SK-N-SH treated with all-trans-retinoic acid at 6 μM for 48 hours (cell line): ENCODE measurements around the gene TSTD1.

ENCODE experiments used
- ATAC-seq: fragments of 200-7000 bp; cut with Tn5 transposase; 3 replicates; pipeline ENCODE4 v1.9.1; 2020; ENCODE audit warnings: mild to moderate bottlenecking, moderate library complexity
- ARNTL ChIP-seq: fragments of 450-650 bp; formaldehyde crosslinking; IDR thresholded peaks from 2 replicates; pipeline ENCODE4 v1.5.0; 2020; ENCODE audit warnings: low read depth, mild to moderate bottlenecking, moderate library complexity, borderline replicate concordance
- BACH2 ChIP-seq: fragments of 250-450 bp; sonication (Bioruptor Pico); IDR thresholded peaks from 2 replicates; pipeline ENCODE4 v1.9.0; 2021; ENCODE audit warnings: mild to moderate bottlenecking, borderline replicate concordance
- ESRRG ChIP-seq: fragments of 250-450 bp; sonication (Bioruptor Pico); IDR thresholded peaks from 2 replicates; pipeline ENCODE4 v1.6.1; 2021; ENCODE audit warnings: mild to moderate bottlenecking
- GLIS3 ChIP-seq: fragments of 250-450 bp; sonication (Bioruptor Pico); IDR thresholded peaks from 2 replicates; pipeline ENCODE4 v1.5.0; 2020; ENCODE audit warnings: mild to moderate bottlenecking, moderate library complexity
- ISL1 ChIP-seq: fragments of 250-450 bp; sonication (Bioruptor Pico); IDR thresholded peaks from 2 replicates; pipeline ENCODE4 v2.1.2; 2022; ENCODE audit warnings: mild to moderate bottlenecking, moderate library complexity
- OSR1 ChIP-seq: fragments of 250-450 bp; sonication (Bioruptor Pico); IDR thresholded peaks from 2 replicates; pipeline ENCODE4 v1.8.0; 2022; ENCODE audit warnings: moderate library complexity, mild to moderate bottlenecking, inconsistent platforms
- PPARA ChIP-seq: fragments of 250-450 bp; sonication (Bioruptor Pico); IDR thresholded peaks from 2 replicates; pipeline ENCODE4 v1.5.0; 2020; ENCODE audit warnings: mild to moderate bottlenecking, borderline replicate concordance
- RARB ChIP-seq: fragments of 250-450 bp; sonication (Bioruptor Pico); IDR thresholded peaks from 2 replicates; pipeline ENCODE4 v1.8.0; 2021; ENCODE audit warnings: mild to moderate bottlenecking, moderate library complexity
- SNAI2 ChIP-seq: fragments of 250-450 bp; sonication (Bioruptor Pico); IDR thresholded peaks from 2 replicates; pipeline ENCODE4 v1.5.0; 2020; ENCODE audit warnings: mild to moderate bottlenecking, moderate library complexity
- TCF4 ChIP-seq: fragments of 250-450 bp; sonication (Bioruptor Pico); IDR thresholded peaks from 2 replicates; pipeline ENCODE4 v1.8.0; 2021; ENCODE audit warnings: mild to moderate bottlenecking, moderate library complexity, borderline replicate concordance
- TOX ChIP-seq: fragments of 250-450 bp; sonication (Bioruptor Pico); IDR thresholded peaks from 2 replicates; pipeline ENCODE4 v1.8.0; 2021; ENCODE audit warnings: mild to moderate bottlenecking, moderate library complexity, borderline replicate concordance
- ZC3H10 ChIP-seq: fragments of 250-450 bp; sonication (Bioruptor Pico); IDR thresholded peaks from 2 replicates; pipeline ENCODE4 v1.5.1; 2021; ENCODE audit warnings: mild to moderate bottlenecking, moderate library complexity
- ZFP3 ChIP-seq: fragments of 250-450 bp; sonication (Bioruptor Pico); IDR thresholded peaks from 2 replicates; pipeline ENCODE4 v1.5.0; 2020; ENCODE audit warnings: mild to moderate bottlenecking, moderate library complexity
- ZFP30 ChIP-seq: fragments of 450-650 bp; formaldehyde crosslinking; IDR thresholded peaks from 2 replicates; pipeline ENCODE4 v1.5.0; 2022; ENCODE audit warnings: mild to moderate bottlenecking, moderate library complexity
- TF ChIP-seq, protein P1 (sequence below): fragments of 250-450 bp; sonication (Bioruptor Pico); IDR thresholded peaks from 2 replicates; pipeline ENCODE4 v1.8.0; 2020; ENCODE audit warnings: mild to moderate bottlenecking, moderate library complexity, borderline replicate concordance
- TF ChIP-seq, protein P2 (sequence below): fragments of 250-450 bp; sonication (Bioruptor Pico); IDR thresholded peaks from 2 replicates; pipeline ENCODE4 v1.5.1; 2021; ENCODE audit warnings: mild to moderate bottlenecking, moderate library complexity
- TF ChIP-seq, protein P3 (sequence below): fragments of 250-450 bp; sonication (Bioruptor Pico); IDR thresholded peaks from 2 replicates; pipeline ENCODE4 v1.5.1; 2020; ENCODE audit warnings: low read depth, mild to moderate bottlenecking, moderate library complexity

The TSTD1 gene

DNA sequence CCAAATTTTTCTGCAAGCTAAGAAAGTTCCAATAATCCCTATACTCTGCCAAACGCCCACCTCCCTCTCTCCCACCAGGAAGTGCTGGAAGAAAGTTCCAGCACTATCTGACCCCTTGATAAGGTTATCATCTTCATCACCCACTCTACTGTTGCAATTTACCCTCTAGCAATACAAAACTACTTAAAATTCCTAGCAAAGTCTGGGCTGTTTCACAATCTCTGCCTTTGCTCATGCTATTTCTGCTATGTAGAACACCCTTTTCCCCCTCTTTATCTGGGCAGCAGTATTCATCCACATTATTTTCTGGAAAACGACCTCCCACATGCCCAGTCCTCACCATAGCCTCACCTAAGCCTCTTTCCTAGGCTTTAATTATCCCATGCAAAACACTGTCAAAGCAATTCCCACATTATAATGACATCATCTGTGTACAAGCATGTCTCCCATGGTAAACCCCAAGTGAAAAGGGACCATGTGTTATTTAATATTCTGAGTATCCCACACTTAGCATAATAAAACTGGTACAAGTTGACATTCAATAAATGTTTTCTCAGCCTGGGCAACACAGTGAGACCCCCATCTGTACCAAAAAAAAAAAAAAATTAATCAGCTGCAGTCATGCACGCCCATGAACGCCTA, 29.8 kb downstream of the TSTD1 start:
- TF ChIP-seq, protein P1, sequence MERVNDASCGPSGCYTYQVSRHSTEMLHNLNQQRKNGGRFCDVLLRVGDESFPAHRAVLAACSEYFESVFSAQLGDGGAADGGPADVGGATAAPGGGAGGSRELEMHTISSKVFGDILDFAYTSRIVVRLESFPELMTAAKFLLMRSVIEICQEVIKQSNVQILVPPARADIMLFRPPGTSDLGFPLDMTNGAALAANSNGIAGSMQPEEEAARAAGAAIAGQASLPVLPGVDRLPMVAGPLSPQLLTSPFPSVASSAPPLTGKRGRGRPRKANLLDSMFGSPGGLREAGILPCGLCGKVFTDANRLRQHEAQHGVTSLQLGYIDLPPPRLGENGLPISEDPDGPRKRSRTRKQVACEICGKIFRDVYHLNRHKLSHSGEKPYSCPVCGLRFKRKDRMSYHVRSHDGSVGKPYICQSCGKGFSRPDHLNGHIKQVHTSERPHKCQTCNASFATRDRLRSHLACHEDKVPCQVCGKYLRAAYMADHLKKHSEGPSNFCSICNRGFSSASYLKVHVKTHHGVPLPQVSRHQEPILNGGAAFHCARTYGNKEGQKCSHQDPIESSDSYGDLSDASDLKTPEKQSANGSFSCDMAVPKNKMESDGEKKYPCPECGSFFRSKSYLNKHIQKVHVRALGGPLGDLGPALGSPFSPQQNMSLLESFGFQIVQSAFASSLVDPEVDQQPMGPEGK (CRISPR knock-in tag) = no peak
- TF ChIP-seq ISL1 (CRISPR knock-in tag) = peak; percentile 90
- no peak for ATAC-seq

DNA sequence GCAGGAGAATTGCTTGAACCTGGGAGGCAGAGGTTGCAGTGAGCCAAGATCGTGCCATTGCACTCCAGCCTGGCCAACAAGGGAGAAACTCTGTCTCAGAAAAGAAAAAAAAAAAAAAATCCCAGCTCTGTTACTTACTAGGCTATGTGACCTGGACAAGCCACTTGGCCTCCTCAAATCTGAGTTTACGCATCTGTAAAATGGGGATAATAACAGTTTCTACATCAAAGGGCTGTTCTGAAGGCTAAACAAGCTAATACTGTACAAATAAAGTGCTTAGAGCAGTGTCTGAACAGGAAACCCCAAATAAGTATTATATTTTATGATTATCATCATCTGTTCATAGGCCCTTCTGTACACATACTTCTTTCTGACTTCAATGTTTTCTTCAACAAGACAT, 31.4 kb downstream of the TSTD1 start:
- no peak for ATAC-seq

DNA sequence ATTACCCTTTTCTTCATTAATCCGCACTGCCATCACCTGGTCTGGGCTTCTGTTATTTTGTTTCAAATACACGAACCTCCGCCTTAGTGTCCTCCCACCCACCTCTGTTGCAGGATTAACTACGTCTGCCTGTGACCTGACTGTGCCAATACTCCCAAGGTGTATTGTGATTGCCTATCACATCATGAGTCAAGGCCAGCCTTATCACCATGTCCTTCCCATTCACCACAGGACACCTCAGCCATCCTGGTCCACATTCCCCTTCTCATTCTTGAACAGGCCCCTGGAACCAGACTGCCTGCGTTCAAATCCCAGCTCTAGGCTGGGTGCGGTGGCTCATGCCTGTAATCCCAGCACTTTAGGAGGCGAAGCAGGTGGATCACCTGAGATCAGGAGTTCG, 32.2 kb downstream of the TSTD1 start:
- ATAC-seq = no peak
- TF ChIP-seq SNAI2 (no peak), ZC3H10 (CRISPR knock-in tag) (no peak), OSR1 (CRISPR knock-in tag) (no peak)

More for the DNA sequence above, 31.4 kb downstream of the TSTD1 start:
- no peak for TF ChIP-seq ZFP3 (CRISPR knock-in tag)
- TF ChIP-seq, protein P2, sequence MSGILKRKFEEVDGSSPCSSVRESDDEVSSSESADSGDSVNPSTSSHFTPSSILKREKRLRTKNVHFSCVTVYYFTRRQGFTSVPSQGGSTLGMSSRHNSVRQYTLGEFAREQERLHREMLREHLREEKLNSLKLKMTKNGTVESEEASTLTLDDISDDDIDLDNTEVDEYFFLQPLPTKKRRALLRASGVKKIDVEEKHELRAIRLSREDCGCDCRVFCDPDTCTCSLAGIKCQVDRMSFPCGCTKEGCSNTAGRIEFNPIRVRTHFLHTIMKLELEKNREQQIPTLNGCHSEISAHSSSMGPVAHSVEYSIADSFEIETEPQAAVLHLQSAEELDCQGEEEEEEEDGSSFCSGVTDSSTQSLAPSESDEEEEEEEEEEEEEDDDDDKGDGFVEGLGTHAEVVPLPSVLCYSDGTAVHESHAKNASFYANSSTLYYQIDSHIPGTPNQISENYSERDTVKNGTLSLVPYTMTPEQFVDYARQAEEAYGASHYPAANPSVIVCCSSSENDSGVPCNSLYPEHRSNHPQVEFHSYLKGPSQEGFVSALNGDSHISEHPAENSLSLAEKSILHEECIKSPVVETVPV (CRISPR knock-in tag) = no peak
- no peak for TF ChIP-seq ARNTL (CRISPR knock-in tag)
- TF ChIP-seq TOX (CRISPR knock-in tag) = no peak
- no peak for TF ChIP-seq PPARA (CRISPR knock-in tag)

DNA sequence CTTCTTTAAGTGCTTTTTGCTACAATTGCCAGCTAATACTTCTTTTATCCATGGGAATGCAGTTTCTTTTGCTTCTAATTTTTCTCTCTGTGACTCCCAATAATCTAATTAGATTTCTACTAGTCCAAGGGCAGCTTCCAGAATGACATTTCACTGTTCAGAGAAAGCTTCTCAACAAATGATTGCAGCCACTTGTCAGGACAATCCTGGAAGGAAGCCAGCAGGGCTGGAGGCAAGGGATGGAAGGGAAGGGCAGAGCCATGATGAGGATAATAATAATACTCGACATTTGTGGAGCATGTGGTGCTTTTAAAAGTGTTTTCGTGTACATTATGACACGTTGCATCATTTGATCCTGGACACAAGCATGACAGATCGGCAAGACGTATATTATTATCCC, 37.2 kb downstream of the TSTD1 start:
- no peak for TF ChIP-seq ISL1 (CRISPR knock-in tag)
- TF ChIP-seq TOX (CRISPR knock-in tag) = no peak
- no peak for ATAC-seq

DNA sequence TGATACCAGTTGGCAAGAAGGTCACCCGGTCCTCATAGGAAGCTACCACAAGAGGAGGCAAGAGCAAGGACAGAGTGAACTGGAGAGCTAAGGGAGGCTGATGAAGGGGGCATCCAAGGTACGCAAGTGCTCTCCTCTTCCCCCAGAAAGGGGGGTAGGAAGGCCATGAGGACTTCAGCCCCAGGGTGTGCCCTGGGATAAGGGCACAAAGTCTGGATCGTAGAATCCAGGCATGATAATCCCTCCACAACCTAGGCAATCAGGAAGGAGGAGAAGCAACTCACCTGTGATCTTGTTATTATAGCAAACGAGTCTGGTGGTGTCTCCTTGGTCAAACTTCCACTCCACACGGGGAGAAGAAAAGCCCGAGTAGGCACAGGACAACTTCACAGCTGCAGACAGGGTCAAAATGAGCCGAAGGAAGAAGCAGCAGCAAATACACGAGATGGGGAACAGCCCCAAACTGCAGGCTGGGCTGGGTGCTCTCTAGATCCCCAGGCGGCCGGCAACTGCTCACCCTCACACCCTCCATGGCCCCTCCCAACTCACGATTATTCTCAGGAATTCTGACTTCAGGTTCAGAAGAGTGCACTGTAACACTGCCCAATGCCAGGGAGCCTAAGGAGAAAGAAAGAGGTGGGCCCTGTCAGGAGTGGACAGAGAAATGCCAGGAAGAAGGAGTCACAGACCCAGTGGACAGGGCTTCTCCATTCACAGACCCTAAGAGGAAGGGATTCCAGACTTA, 37.9 kb downstream of the TSTD1 start:
- ATAC-seq = peak; percentile 34

More for the DNA sequence above, 37.9 kb downstream of the TSTD1 start:
- TF ChIP-seq, protein P2 (CRISPR knock-in tag) = no peak
- TF ChIP-seq ESRRG (CRISPR knock-in tag) = no peak
- no peak for TF ChIP-seq ISL1 (CRISPR knock-in tag)
- TF ChIP-seq BACH2 (CRISPR knock-in tag) = no peak
- TF ChIP-seq SNAI2 = no peak
- TF ChIP-seq, protein P1 (CRISPR knock-in tag) = no peak
- TF ChIP-seq OSR1 (CRISPR knock-in tag) = no peak
- TF ChIP-seq, protein P3, sequence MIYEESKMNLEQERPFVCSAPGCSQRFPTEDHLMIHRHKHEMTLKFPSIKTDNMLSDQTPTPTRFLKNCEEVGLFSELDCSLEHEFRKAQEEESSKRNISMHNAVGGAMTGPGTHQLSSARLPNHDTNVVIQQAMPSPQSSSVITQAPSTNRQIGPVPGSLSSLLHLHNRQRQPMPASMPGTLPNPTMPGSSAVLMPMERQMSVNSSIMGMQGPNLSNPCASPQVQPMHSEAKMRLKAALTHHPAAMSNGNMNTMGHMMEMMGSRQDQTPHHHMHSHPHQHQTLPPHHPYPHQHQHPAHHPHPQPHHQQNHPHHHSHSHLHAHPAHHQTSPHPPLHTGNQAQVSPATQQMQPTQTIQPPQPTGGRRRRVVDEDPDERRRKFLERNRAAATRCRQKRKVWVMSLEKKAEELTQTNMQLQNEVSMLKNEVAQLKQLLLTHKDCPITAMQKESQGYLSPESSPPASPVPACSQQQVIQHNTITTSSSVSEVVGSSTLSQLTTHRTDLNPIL = no peak
- TF ChIP-seq ZC3H10 (CRISPR knock-in tag) = no peak
- TF ChIP-seq TCF4 = no peak
- no peak for TF ChIP-seq ZFP30
- no peak for TF ChIP-seq ARNTL (CRISPR knock-in tag)
- no peak for TF ChIP-seq GLIS3 (CRISPR knock-in tag)
- no peak for TF ChIP-seq ZFP3 (CRISPR knock-in tag)
- TF ChIP-seq TOX (CRISPR knock-in tag) = no peak
- no peak for TF ChIP-seq RARB (CRISPR knock-in tag)
